HEK293 (cell line): ENCODE data around the gene FKBP7.
A peak's percentile ranks its signal among the peaks of the same experiment; 100 is the strongest.
"Not testable (repeated sequence)": the region's sequence is repeated elsewhere in the genome, so short reads cannot be mapped to it uniquely, and the experiment has no call there.

Experiments used
- CTCF ChIA-PET: fragments of 350-600 bp; formaldehyde crosslinking; extraction: SDS; loops from one replicate; lab custom pipeline; 2021; ENCODE audit warnings: antibody characterized with exemption; lab: Yijun Ruan, JAX
- POLR2A ChIA-PET: fragments of 300-600 bp; formaldehyde crosslinking; extraction: SDS; loops from one replicate; lab custom pipeline; 2020; ENCODE audit warnings: antibody characterized with exemption, inconsistent platforms; lab: Yijun Ruan, JAX
- H3K27ac ChIP-seq: fragments of 200-500 bp; sonication (Bioruptor generic); 2 replicates; pipeline ENCODE4 v1.5.1; 2014; ENCODE audit warnings: low read depth, low read length, control low read depth, inconsistent platforms; ENCODE audit errors: extremely low read depth
- H3K36me3 ChIP-seq, 2 experiments: fragments of 200-500 bp in 1 of 2; sonication (Bioruptor generic) in 1 of 2; 1 replicate in 1 of 2; 2 replicates in 1 of 2; pipeline ENCODE4 v1.5.1; 2014 to 2017; ENCODE audit warnings: inconsistent platforms in 2 of 2, low read length in 2 of 2; ENCODE audit not compliant: control insufficient read depth in 2 of 2, insufficient read depth in 1 of 2
- H3K4me1 ChIP-seq: fragments of 200-500 bp; sonication (Bioruptor generic); 2 replicates; pipeline ENCODE4 v1.5.1; 2014; ENCODE audit warnings: mild to moderate bottlenecking, low read length, inconsistent platforms; ENCODE audit not compliant: control insufficient read depth, insufficient read depth
- H3K4me3 ChIP-seq: 2 replicates; pipeline ENCODE4 v1.5.1; 2011; ENCODE audit warnings: low read depth, mild to moderate bottlenecking, control low read depth, low read length, moderate library complexity
- H3K9me3 ChIP-seq: fragments of 200-500 bp; sonication (Bioruptor generic); 2 replicates; pipeline ENCODE4 v1.5.1; 2014; ENCODE audit warnings: low read depth, low read length, inconsistent platforms; ENCODE audit not compliant: control insufficient read depth, insufficient read depth
- ATF2 ChIP-seq: fragments of 450-650 bp; formaldehyde crosslinking; IDR thresholded peaks from 2 replicates; pipeline ENCODE4 v1.5.1; 2016; ENCODE audit warnings: missing biosample characterization, missing genetic modification characterization, low read depth
- PRDM10 ChIP-seq: fragments of 450-650 bp; formaldehyde crosslinking; IDR thresholded peaks from 2 replicates; pipeline ENCODE4 v1.5.1; 2016; ENCODE audit warnings: missing biosample characterization, missing genetic modification characterization
- PRDM4 ChIP-seq: fragments of 450-650 bp; formaldehyde crosslinking; IDR thresholded peaks from 2 replicates; pipeline ENCODE4 v1.5.1; 2017; ENCODE audit warnings: missing biosample characterization, missing genetic modification characterization
- SCRT1 ChIP-seq: fragments of 450-650 bp; formaldehyde crosslinking; IDR thresholded peaks from 2 replicates; pipeline ENCODE4 v1.5.1; 2016; ENCODE audit warnings: missing biosample characterization, missing genetic modification characterization, borderline replicate concordance
- SCRT2 ChIP-seq: fragments of 450-650 bp; formaldehyde crosslinking; IDR thresholded peaks from 2 replicates; pipeline ENCODE4 v1.5.1; 2016; ENCODE audit warnings: missing biosample characterization, missing genetic modification characterization
- TRIM28 ChIP-seq: IDR thresholded peaks from 2 replicates; pipeline ENCODE4 v1.6.1; 2011; ENCODE audit warnings: low read length, control low read depth, borderline replicate concordance
- ZBTB17 ChIP-seq: fragments of 450-650 bp; formaldehyde crosslinking; IDR thresholded peaks from 2 replicates; pipeline ENCODE4 v1.5.1; 2016; ENCODE audit warnings: missing biosample characterization, missing genetic modification characterization
- ZNF146 ChIP-seq: fragments of 450-650 bp; formaldehyde crosslinking; IDR thresholded peaks from 2 replicates; pipeline ENCODE4 v1.5.1; 2016; ENCODE audit warnings: missing biosample characterization, missing genetic modification characterization
- ZNF16 ChIP-seq: fragments of 450-650 bp; formaldehyde crosslinking; IDR thresholded peaks from 2 replicates; pipeline ENCODE4 v1.5.1; 2016; ENCODE audit warnings: low read depth, missing biosample characterization, missing genetic modification characterization
- ZNF184 ChIP-seq: fragments of 450-650 bp; IDR thresholded peaks from 2 replicates; pipeline ENCODE4 v1.5.1; 2018; ENCODE audit warnings: missing biosample characterization, mild to moderate bottlenecking, missing genetic modification characterization
- ZNF274 ChIP-seq, 2 experiments: fragments of 200-500 bp in 1 of 2; fragments of 450-650 bp in 1 of 2; sonication (Bioruptor generic) in 1 of 2; formaldehyde crosslinking in 1 of 2; IDR thresholded peaks; 2 replicates each; pipeline versions ENCODE4 v1.5.1 to v1.6.1; 2014 to 2016; ENCODE audit warnings: borderline replicate concordance in 1 of 2, inconsistent platforms in 1 of 2, low read length in 1 of 2, missing biosample characterization in 1 of 2, missing genetic modification characterization in 1 of 2
- ZNF335 ChIP-seq: fragments of 450-650 bp; formaldehyde crosslinking; conservative IDR thresholded peaks from 2 replicates; pipeline ENCODE4 v1.5.1; 2016; ENCODE audit warnings: missing biosample characterization, missing genetic modification characterization
- ZNF654 ChIP-seq: fragments of 450-650 bp; formaldehyde crosslinking; IDR thresholded peaks from 2 replicates; pipeline ENCODE4 v1.5.1; 2016; ENCODE audit warnings: low read depth, missing biosample characterization, missing genetic modification characterization
- ZNF660 ChIP-seq: fragments of 450-650 bp; IDR thresholded peaks from 2 replicates; pipeline ENCODE4 v1.5.1; 2018; ENCODE audit warnings: missing biosample characterization, mild to moderate bottlenecking, missing genetic modification characterization
- TF ChIP-seq, protein P1 (sequence below): fragments of 450-650 bp; formaldehyde crosslinking; IDR thresholded peaks from 2 replicates; pipeline ENCODE4 v1.5.1; 2016; ENCODE audit warnings: missing biosample characterization, missing genetic modification characterization

FKBP7 gene

GRCh38 chr2:178527592-178527991 lies 49.2 kb upstream of the FKBP7 start (continued):
- no peak for TF ChIP-seq ZNF274 (IDR thresholded peaks at IDR 0.05; ENCODE audit: low read length)
- no peak for TF ChIP-seq ZNF274 (tag by site-specific recombination; IDR thresholded peaks at IDR 0.05; ENCODE audit: borderline replicate concordance)
- no peak for TF ChIP-seq ZNF660 (tag by site-specific recombination)

DNA sequence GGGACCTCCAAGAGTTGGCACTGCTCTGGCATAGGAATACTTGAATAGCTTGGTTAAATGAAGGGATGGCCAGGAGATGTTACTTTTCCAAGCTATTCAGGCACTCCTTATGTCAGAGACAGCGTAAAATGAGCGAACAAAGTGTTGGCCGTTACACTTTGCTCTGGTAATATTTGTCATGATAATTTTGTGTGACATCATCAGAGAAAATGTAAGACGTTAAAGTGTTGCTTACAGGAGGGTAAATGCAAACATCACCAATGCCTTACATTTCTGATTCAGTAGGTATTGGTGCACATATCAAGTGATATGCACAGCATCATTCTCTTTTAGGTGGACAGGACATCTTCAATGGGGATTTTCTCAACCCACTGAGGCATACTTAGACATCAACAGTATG lies 47.9 kb upstream of the FKBP7 start:
- Histone ChIP-seq H3K4me3 (no peak overlapping the region), H3K4me1 (no peaks in the 10 kb centered on the region)
- POLR2A ChIA-PET, result no interaction called here
- 0 out of 2 replicates have a peak, but pooled peaks have one; percentile 11 for TF ChIP-seq ATF2 (tag by site-specific recombination)
- TF ChIP-seq TRIM28, result no peak
- TF ChIP-seq, all 188 proteins: peak for 1
- H3K27ac ChIP-seq, result no peak overlapping the region
- H3K36me3 ChIP-seq, result peaks cover 0 to 9% of the 10 kb centered on the region in 2 experiments; a peak in 1 of 3 replicates
- CTCF ChIA-PET, result no interaction called here
- H3K9me3 ChIP-seq, result no peaks in the 10 kb centered on the region

DNA sequence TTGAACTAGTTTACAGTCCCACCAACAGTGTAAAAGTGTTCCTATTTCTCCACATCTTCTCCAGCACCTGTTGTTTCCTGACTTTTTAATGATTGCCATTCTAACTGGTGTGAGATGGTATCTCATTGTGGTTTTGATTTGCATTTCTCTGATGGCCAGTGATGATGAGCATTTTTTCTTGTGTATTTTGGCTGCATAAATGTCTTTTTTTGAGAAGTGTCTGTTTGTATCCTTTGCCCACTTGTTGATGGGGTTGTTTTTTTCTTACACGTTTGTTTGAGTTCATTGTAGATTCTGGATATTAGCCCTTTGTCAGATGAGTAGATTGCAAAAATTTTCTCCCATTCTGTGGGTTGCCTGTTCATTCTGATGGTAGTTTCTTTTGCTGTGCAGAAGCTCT lies 47.1 kb upstream of the FKBP7 start:
- H3K36me3 ChIP-seq, H3K4me1 ChIP-seq, CTCF ChIA-PET, POLR2A ChIA-PET, H3K9me3 ChIP-seq, H3K4me3 ChIP-seq: not testable (repeated sequence)
- 0 out of 2 replicates have a peak, but pooled peaks have one; percentile 52 for TF ChIP-seq ZNF184 (tag by site-specific recombination)
- TF ChIP-seq SCRT2, result peak; percentile 85
- 0 out of 2 replicates have a peak, but pooled peaks have one; percentile 72 for TF ChIP-seq SCRT1 (tag by site-specific recombination)
- TF ChIP-seq, all 188 proteins: peak for 3; not testable (repeated sequence) for 185
- not testable (repeated sequence) for H3K27ac ChIP-seq

GRCh38 chr2:178525010-178525409 lies 46.6 kb upstream of the FKBP7 start:
- CTCF ChIA-PET, result interaction anchor here (0.7 kb wide), 1 partner anchor 414 kb away, joined by 3 read pairs; no protein-coding TSS in a partner anchor

DNA sequence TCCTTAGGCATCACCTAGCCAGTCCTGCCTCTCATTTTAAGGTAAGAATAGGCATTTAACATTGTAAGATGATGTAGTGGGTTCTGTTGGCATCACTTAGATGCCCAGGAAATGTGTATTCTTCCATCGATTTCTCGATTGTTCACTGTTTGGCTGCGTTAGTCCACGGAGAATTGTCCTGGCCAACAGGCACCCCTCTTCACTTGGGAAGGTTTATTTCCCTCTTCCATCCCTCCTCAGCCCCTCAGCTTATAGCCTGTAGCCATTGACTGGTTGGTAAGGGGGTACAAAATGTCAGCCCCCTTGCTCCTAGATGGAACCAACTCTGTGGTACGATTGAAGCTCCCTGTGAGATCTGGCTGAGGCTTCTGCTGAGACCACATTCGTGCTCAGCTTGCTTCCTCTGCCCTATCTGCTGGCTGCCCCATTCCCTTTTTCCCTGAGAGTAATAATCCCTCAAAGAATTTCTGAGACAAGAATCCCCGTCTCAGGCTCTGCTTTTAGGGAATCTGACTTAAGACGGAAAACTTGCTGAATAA lies 45.3 kb upstream of the FKBP7 start:
- POLR2A ChIA-PET, result interaction anchor here (2.8 kb wide), 1 partner anchor 73 kb away, joined by 10 read pairs; the partner anchor contains the start of genes PJVK and PRKRA
- 0 out of 2 replicates have a peak overlapping the region, but pooled peaks have one; percentile 2 for H3K27ac ChIP-seq
- TF ChIP-seq PRDM10 (no peak), ZNF654 (tag by site-specific recombination) (no peak), ZNF16 (tag by site-specific recombination) (no peak), ZNF335 (0 out of 2 replicates have a peak, but pooled peaks have one; percentile 6), PRDM4 (tag by site-specific recombination) (no peak), ZNF146 (tag by site-specific recombination) (peak; percentile 40; the same call in 1 of the 2 replicates), ZBTB17 (peak; percentile 47)

More at GRCh38 chr2:178525010-178525409, 46.6 kb upstream of the FKBP7 start:
- H3K4me3 ChIP-seq, H3K27ac ChIP-seq, H3K36me3 ChIP-seq: not testable (repeated sequence)
- peak; percentile 84 for TF ChIP-seq ZNF146 (tag by site-specific recombination)
- TF ChIP-seq, protein P1, sequence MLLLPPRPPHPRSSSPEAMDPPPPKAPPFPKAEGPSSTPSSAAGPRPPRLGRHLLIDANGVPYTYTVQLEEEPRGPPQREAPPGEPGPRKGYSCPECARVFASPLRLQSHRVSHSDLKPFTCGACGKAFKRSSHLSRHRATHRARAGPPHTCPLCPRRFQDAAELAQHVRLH, result peak; percentile 37; the same call in 1 of the 2 replicates
- TF ChIP-seq, all 188 proteins: peak for 2; not testable (repeated sequence) for 186
- H3K4me1 ChIP-seq, H3K9me3 ChIP-seq, POLR2A ChIA-PET: not testable (repeated sequence)

More for the DNA sequence above, 45.3 kb upstream of the FKBP7 start:
- peak overlapping the region; percentile 85 for H3K4me3 ChIP-seq
- H3K4me1 ChIP-seq, result no peaks in the 10 kb centered on the region
- peaks cover 0 to 5% of the 10 kb centered on the region in 2 experiments; a peak in 1 of 3 replicates for H3K36me3 ChIP-seq
- H3K9me3 ChIP-seq, result no peaks in the 10 kb centered on the region
- CTCF ChIA-PET, result interaction anchor here (0.7 to 1.8 kb wide), 4 partner anchors 20 to 38 kb away, joined by 3 to 5 read pairs (median 3); no protein-coding TSS in a partner anchor
